ENCODE data around the gene KMO.

- TF ChIP-seq POLR2A (IDR thresholded peaks at IDR 0.05; ENCODE audit: low read depth, low read length) (no peak), POLR2AphosphoS5 (IDR thresholded peaks at IDR 0.05; ENCODE audit: low read depth, low read length) (no peak), TAF1 (IDR thresholded peaks at IDR 0.05; ENCODE audit: borderline replicate concordance, low read depth, low read length) (no peak)
Observed at GRCh38 chr1:241495741-241496140, 36.4 kb upstream of the KMO start.

Data from GM12892 (cell line).